GM12875 (cell line): ENCODE results near the gene GHRHR.

ENCODE experiments used
- H3K4me3 ChIP-seq: one replicate; pipeline ENCODE4 v1.5.1; 2011; ENCODE audit warnings: low read depth, low read length, control low read depth
- CTCF ChIP-seq: IDR thresholded peaks from 2 replicates; pipeline ENCODE4 v1.5.1; 2011; ENCODE audit warnings: low read depth, mild to moderate bottlenecking, control low read depth, inconsistent platforms, low read length, moderate library complexity, borderline replicate concordance; ENCODE audit not compliant: insufficient read depth

Gene GHRHR

GRCh38 chr7:30933124-30933974, 30.4 kb upstream of the GHRHR start:
- TF ChIP-seq CTCF = no peak
- no peak overlapping the region for H3K4me3 ChIP-seq

- TF ChIP-seq CTCF = no peak
- no peak overlapping the region for H3K4me3 ChIP-seq
These were observed 29.5 kb upstream of the GHRHR start for GRCh38 chr7:30934225-30934624.

- no peak for TF ChIP-seq CTCF
These were observed 28.8 kb upstream of the GHRHR start for GRCh38 chr7:30934732-30935568.

GRCh38 chr7:30935569-30935877, 28.2 kb upstream of the GHRHR start:
- no peak overlapping the region for H3K4me3 ChIP-seq
- no peak for TF ChIP-seq CTCF

More at GRCh38 chr7:30934732-30935568, 28.8 kb upstream of the GHRHR start:
- no peak overlapping the region for H3K4me3 ChIP-seq

- H3K4me3 ChIP-seq = no peak overlapping the region
- TF ChIP-seq CTCF = no peak
These were observed 27.0 kb upstream of the GHRHR start for GRCh38 chr7:30936650-30937245.

GRCh38 chr7:30937416-30937815, 26.3 kb upstream of the GHRHR start:
- no peak for TF ChIP-seq CTCF
- no peak overlapping the region for H3K4me3 ChIP-seq
